ENCODE measurements around the gene PRR9.

- TF ChIP-seq CTCF (conservative IDR thresholded peaks at IDR 0.05): no peak
- no peak for TF ChIP-seq EZH2 (IDR thresholded peaks at IDR 0.05; ENCODE audit: low read depth)
Measured at GRCh38 chr1:153261281-153262069, 44.1 kb downstream of the PRR9 start.

Data from PC-9 (cell line).